B cell (primary cell): ENCODE measurements around the gene S100A14. TPM values are rescaled to one million over a fixed set of nuclear protein-coding genes. Genes with fewer than 3 reads are reported as not detected.

Experiments
- ATAC-seq: fragments of 200-7000 bp; cut with Tn5 transposase; one replicate; pipeline ENCODE4 v1.10.0; 2021; ENCODE audit warnings: low read depth, mild to moderate bottlenecking, moderate number of reproducible peaks, moderate library complexity
- CTCF ChIA-PET: fragments of 350-600 bp; sonication (Branson Sonifier 250); formaldehyde crosslinking; loops from one replicate; lab custom pipeline; 2021; ENCODE audit warnings: antibody characterized with exemption, inconsistent platforms; lab: Charles Lee
- POLR2A ChIA-PET: fragments of 350-600 bp; sonication (Branson Sonifier 250); formaldehyde crosslinking; loops from one replicate; lab custom pipeline; 2021; ENCODE audit warnings: antibody characterized with exemption; lab: Charles Lee
- DNase-seq: peaks from one replicate; pipeline ENCODE4 v3.0.0; 2013
- H2AFZ ChIP-seq: 2 replicates; pipeline ENCODE4 v1.6.1; 2012; ENCODE audit warnings: mild to moderate bottlenecking, low read depth, low read length; ENCODE audit not compliant: insufficient read depth, poor library complexity, severe bottlenecking
- H3K27ac ChIP-seq, 2 donors: 1 replicate in 1 of 2; 2 replicates in 1 of 2; pipeline ENCODE4 v1.5.1; 2012 to 2013; ENCODE audit warnings: low read length in 2 of 2, mild to moderate bottlenecking in 2 of 2, moderate library complexity in 1 of 2
- H3K27me3 ChIP-seq, 4 experiments: fragments of 200-600 bp in 1 of 4; sonication (generic) in 1 of 4; replicated peaks in 1 of 4; 1 replicate in 2 of 4; 2 replicates in 2 of 4; pipeline versions ENCODE4 v1.6.1 to v1.7.0; 2013 to 2016; ENCODE audit warnings: low read length in 3 of 4, mild to moderate bottlenecking in 2 of 4, mixed read lengths in 1 of 4, moderate library complexity in 1 of 4; ENCODE audit not compliant: insufficient read depth in 4 of 4, control insufficient read depth in 3 of 4; ENCODE audit errors: control extremely low read depth in 1 of 4
- H3K36me3 ChIP-seq, 2 experiments: replicated peaks in 1 of 2; 1 replicate in 1 of 2; 2 replicates in 1 of 2; pipeline versions ENCODE4 v1.6.1 to v1.7.1; 2013; ENCODE audit warnings: low read length in 1 of 2; ENCODE audit not compliant: insufficient read depth in 2 of 2, control insufficient read depth in 1 of 2; ENCODE audit errors: control extremely low read depth in 1 of 2, extremely low read depth in 1 of 2
- H3K4me1 ChIP-seq, 2 donors: fragments of 200-600 bp in 1 of 2; sonication (generic) in 1 of 2; 1 replicate in 1 of 2; 2 replicates in 1 of 2; pipeline versions ENCODE4 v1.5.1 to v1.6.1; 2013 to 2017; ENCODE audit warnings: low read length in 2 of 2; ENCODE audit not compliant: control insufficient read depth in 2 of 2, insufficient read depth in 2 of 2
- H3K4me2 ChIP-seq: replicated peaks from 2 replicates; pipeline ENCODE3; 2012; ENCODE audit warnings: mild to moderate bottlenecking, low read depth, low read length; ENCODE audit not compliant: poor library complexity, severe bottlenecking
- H3K4me3 ChIP-seq, 5 experiments: fragments of 200-600 bp in 1 of 5; sonication (generic) in 1 of 5; 1 replicate in 3 of 5; 2 replicates in 2 of 5; pipeline versions ENCODE4 v1.5.1 to v1.7.0; 2011 to 2016; ENCODE audit warnings: low read length in 4 of 5, mild to moderate bottlenecking in 4 of 5, low read depth in 2 of 5, control low read depth in 1 of 5, moderate library complexity in 1 of 5; ENCODE audit not compliant: insufficient read depth in 1 of 5; ENCODE audit errors: control extremely low read depth in 1 of 5, extremely low read depth in 1 of 5
- H3K79me2 ChIP-seq: fragments of 200-600 bp; sonication (generic); one replicate; pipeline ENCODE4 v1.6.0; 2016; ENCODE audit warnings: low read length; ENCODE audit not compliant: control insufficient read depth, insufficient read depth
- H3K9ac ChIP-seq: fragments of 200-600 bp; sonication (generic); 2 replicates; pipeline ENCODE4 v1.6.1; 2017; ENCODE audit warnings: mild to moderate bottlenecking, low read length, moderate library complexity
- H3K9me3 ChIP-seq, 3 donors: one replicate each; pipeline versions ENCODE4 v1.6.1 to v1.7.1; 2013; ENCODE audit warnings: low read length in 2 of 3; ENCODE audit not compliant: control insufficient read depth in 2 of 3, insufficient read depth in 1 of 3; ENCODE audit errors: control extremely low read depth in 1 of 3
- H4K20me1 ChIP-seq: 2 replicates; pipeline ENCODE4 v1.6.0; 2012; ENCODE audit warnings: mild to moderate bottlenecking, low read length; ENCODE audit not compliant: insufficient read depth, control insufficient read depth, poor library complexity, severe bottlenecking
- H3K27ac Mint-ChIP-seq: one replicate; pipeline ENCODE4 v1.8.0; 2021; ENCODE audit warnings: mixed read lengths
- H3K27me3 Mint-ChIP-seq: one replicate; pipeline ENCODE4 v1.8.0; 2021; ENCODE audit warnings: mixed read lengths
- H3K4me1 Mint-ChIP-seq: one replicate; pipeline ENCODE4 v1.8.0; 2021; ENCODE audit warnings: mixed read lengths
- H3K4me3 Mint-ChIP-seq: one replicate; pipeline ENCODE4 v1.8.0; 2021; ENCODE audit warnings: mixed read lengths
- H3K9me3 Mint-ChIP-seq: one replicate; pipeline ENCODE4 v1.8.0; 2022; ENCODE audit warnings: mixed read lengths; ENCODE audit not compliant: insufficient read depth
- CTCF ChIP-seq: fragments of 200-600 bp; IDR thresholded peaks from one replicate; pipeline ENCODE4 v1.8.0; 2022; ENCODE audit warnings: antibody characterized with exemption, mild to moderate bottlenecking
- EZH2 ChIP-seq: IDR thresholded peaks from 2 replicates; pipeline ENCODE4 v1.6.1; 2012; ENCODE audit warnings: borderline replicate concordance, low read depth, mild to moderate bottlenecking, moderate library complexity, low read length; ENCODE audit not compliant: insufficient read depth, poor library complexity, severe bottlenecking
- WGBS: methylation state at CpG from one replicate; pipeline ENCODE4 v1.1.5; 2013; ENCODE audit warnings: missing lambda C conversion rate; ENCODE audit not compliant: insufficient coverage; 5-methylcytosine and 5-hydroxymethylcytosine counted together
- intact Hi-C: fragments of 100-400 bp; cut with micrococcal nuclease; formaldehyde crosslinking; loops from one replicate; pipeline ENCODE4 v1.10.0; 2022
- polyA plus RNA-seq: library from polyadenylated mRNA; depleted of rRNA; stranded (reverse); fragments of >200 nt; gene quantifications from 2 replicates; pipeline ENCODE4 v1.2.3, GENCODE V29; 2012
- total RNA-seq, 2 donors: library from RNA; stranded (reverse); fragments of 120-200 nt in 1 of 2; gene quantifications; 1 replicate in 1 of 2; 2 replicates in 1 of 2; pipeline versions ENCODE4 v1.2.3 to v1.2.4, GENCODE V29; 2013 to 2022

S100A14 gene
- total and polyA plus RNA-seq, 2 donors (not counting 1 experiment from before 2014, with no cell fraction given): not detected

GRCh38 chr1:153658400-153659174 lies 42.5 kb upstream of the S100A14 start, which contains the start of gene SNAPIN:
SNAPIN (plus strand) TSS chr1:153658703; CDS start chr1:153658744, 41 bp downstream.
- H3K9me3 Mint-ChIP-seq: no peaks in the 10 kb centered on the region
- peaks cover 5 to 15% of the 10 kb centered on the region in 2 donors for H3K4me1 ChIP-seq
- H3K4me3 ChIP-seq: peak within 1 kb of the TSS; percentile 77 to 87 (median 82)
- WGBS: 3% methylated on average over 51 of the region's 53 CpGs
- peak within 1 kb of the TSS; percentile 91 for H3K27ac Mint-ChIP-seq
- peaks cover 20% of the 10 kb centered on the region for H3K79me2 ChIP-seq
- intact Hi-C loops: loop anchor here (1.0 to 5.0 kb wide), 7 partner anchors 13 to 334 kb away; partner anchors contain the start of genes CHTOP, CRTC2 and RPS27
- H3K27me3 Mint-ChIP-seq: no peaks in the 10 kb centered on the region
- TF ChIP-seq EZH2 (no peak), CTCF (no peak)
- peak within 1 kb of the TSS; percentile 96 for H2AFZ ChIP-seq
- peaks cover 12% of the 10 kb centered on the region for H3K4me1 Mint-ChIP-seq
- ChIA-PET POLR2A (interaction anchor here (0.6 to 2.1 kb wide), 9 partner anchors 10 to 330 kb away, joined by 3 to 8 read pairs (median 5); partner anchors contain the start of genes CHTOP, ILF2, INTS3 and RAB13), CTCF (interaction anchor here (0.7 to 1.8 kb wide), 4 partner anchors 13 to 666 kb away, joined by 3 to 9 read pairs (median 4); partner anchors contain the start of gene ATP8B2)
- peak within 1 kb of the TSS; percentile 85 for H3K4me2 ChIP-seq
- DNase-seq (peak; percentile 93), ATAC-seq (peak; percentile 99)
- H4K20me1 ChIP-seq: no peaks in the 10 kb centered on the region
- H3K27me3 ChIP-seq: no peaks in the 10 kb centered on the region
- H3K36me3 ChIP-seq: peaks cover 7 to 31% of the 10 kb centered on the region in 2 experiments
- H3K9ac ChIP-seq: peak within 1 kb of the TSS; percentile 91
- peak within 1 kb of the TSS; percentile 68 to 83 for H3K27ac ChIP-seq
- H3K4me3 Mint-ChIP-seq: peak within 1 kb of the TSS; percentile 96
- H3K9me3 ChIP-seq: no peaks in the 10 kb centered on the region

GRCh38 chr1:153655333-153655732 lies 39.2 kb upstream of the S100A14 start:
- no peak for DNase-seq
- no peak overlapping the region for H3K4me3 ChIP-seq
- TF ChIP-seq CTCF (no peak), EZH2 (no peak)
- no peak overlapping the region for H2AFZ ChIP-seq
- WGBS: 100% methylated on average over 1 of the region's 3 CpGs
- H3K9ac ChIP-seq: no peak overlapping the region
- H4K20me1 ChIP-seq: no peaks in the 10 kb centered on the region
- H3K4me1 ChIP-seq: peaks cover 5 to 15% of the 10 kb centered on the region in 2 donors
- CTCF ChIA-PET: no interaction called here
- peaks cover 23% of the 10 kb centered on the region for H3K79me2 ChIP-seq
- no peaks in the 10 kb centered on the region for H3K27me3 Mint-ChIP-seq
- H3K27ac ChIP-seq: no peak overlapping the region
- no peaks in the 10 kb centered on the region for H3K27me3 ChIP-seq
- peaks cover 12% of the 10 kb centered on the region for H3K4me1 Mint-ChIP-seq
- no peak for ATAC-seq
- H3K4me3 Mint-ChIP-seq: no peak overlapping the region
- no peak overlapping the region for H3K27ac Mint-ChIP-seq
- H3K36me3 ChIP-seq: no peaks in the 10 kb centered on the region
- H3K9me3 Mint-ChIP-seq: no peaks in the 10 kb centered on the region
- H3K4me2 ChIP-seq: no peak overlapping the region
- no peaks in the 10 kb centered on the region for H3K9me3 ChIP-seq
- intact Hi-C loops: loop anchor here (5.0 kb wide), 1 partner anchor 337 kb away; the partner anchor contains the start of gene RPS27
- POLR2A ChIA-PET: no interaction called here
